HEK293 (cell line): ENCODE results near the gene TBCC.

Source experiments
- GLIS2 ChIP-seq: fragments of 450-650 bp; formaldehyde crosslinking; IDR thresholded peaks from 2 replicates; pipeline ENCODE4 v1.5.1; 2016; ENCODE audit warnings: missing biosample characterization, missing genetic modification characterization
- SALL2 ChIP-seq: fragments of 450-650 bp; formaldehyde crosslinking; IDR thresholded peaks from 2 replicates; pipeline ENCODE4 v1.5.0; 2017; ENCODE audit warnings: missing biosample characterization, mild to moderate bottlenecking, missing genetic modification characterization, borderline replicate concordance
- TCF7L2 ChIP-seq: IDR thresholded peaks from 2 replicates; pipeline ENCODE4 v1.6.1; 2011; ENCODE audit warnings: low read depth, mild to moderate bottlenecking, inconsistent platforms, low read length, moderate library complexity, borderline replicate concordance
- ZNF549 ChIP-seq: fragments of 450-650 bp; IDR thresholded peaks from 2 replicates; pipeline ENCODE4 v1.5.1; 2018; ENCODE audit warnings: missing biosample characterization, missing genetic modification characterization, mild to moderate bottlenecking, inconsistent platforms, moderate library complexity
- ZSCAN16 ChIP-seq: fragments of 450-650 bp; formaldehyde crosslinking; IDR thresholded peaks from 2 replicates; pipeline ENCODE4 v1.5.1; 2016; ENCODE audit warnings: missing biosample characterization, missing genetic modification characterization
- TF ChIP-seq, protein P1 (sequence below): fragments of 450-650 bp; formaldehyde crosslinking; IDR thresholded peaks from 2 replicates; pipeline ENCODE4 v1.5.1; 2016; ENCODE audit warnings: missing biosample characterization, missing genetic modification characterization
- TF ChIP-seq, protein P2 (sequence below): fragments of 450-650 bp; formaldehyde crosslinking; IDR thresholded peaks from 2 replicates; pipeline ENCODE4; 2016; ENCODE audit warnings: missing biosample characterization, missing genetic modification characterization
- TF ChIP-seq, protein P3 (sequence below): fragments of 450-650 bp; formaldehyde crosslinking; IDR thresholded peaks from 2 replicates; pipeline ENCODE4 v1.5.1; 2016; ENCODE audit warnings: missing biosample characterization, missing genetic modification characterization
- TF ChIP-seq, protein P4 (sequence below): fragments of 450-650 bp; formaldehyde crosslinking; optimal IDR thresholded peaks from 2 replicates; pipeline ENCODE3; 2016; ENCODE audit warnings: missing biosample characterization, mild to moderate bottlenecking, missing genetic modification characterization

DNA sequence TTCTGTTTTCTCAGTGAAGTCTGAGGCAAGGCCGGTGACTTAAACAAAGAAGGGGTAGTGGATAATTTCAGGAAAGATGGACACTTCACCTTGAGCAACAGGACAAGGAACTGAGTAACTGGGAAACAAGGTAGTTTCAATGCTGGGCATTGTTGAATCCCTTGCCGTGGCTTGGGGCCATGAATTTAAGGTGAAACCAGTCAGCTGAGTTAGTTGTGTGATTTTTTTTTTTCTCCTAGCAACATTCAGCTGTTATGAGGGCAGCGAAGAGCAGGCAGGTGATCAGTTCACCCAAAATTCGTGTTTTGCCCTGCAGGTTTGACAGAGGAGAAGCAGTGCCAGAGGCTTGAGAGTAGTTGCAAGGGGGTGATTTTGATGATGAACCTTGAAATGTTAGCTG is 42.8 kb upstream of the TBCC start:
- TF ChIP-seq, protein P1, sequence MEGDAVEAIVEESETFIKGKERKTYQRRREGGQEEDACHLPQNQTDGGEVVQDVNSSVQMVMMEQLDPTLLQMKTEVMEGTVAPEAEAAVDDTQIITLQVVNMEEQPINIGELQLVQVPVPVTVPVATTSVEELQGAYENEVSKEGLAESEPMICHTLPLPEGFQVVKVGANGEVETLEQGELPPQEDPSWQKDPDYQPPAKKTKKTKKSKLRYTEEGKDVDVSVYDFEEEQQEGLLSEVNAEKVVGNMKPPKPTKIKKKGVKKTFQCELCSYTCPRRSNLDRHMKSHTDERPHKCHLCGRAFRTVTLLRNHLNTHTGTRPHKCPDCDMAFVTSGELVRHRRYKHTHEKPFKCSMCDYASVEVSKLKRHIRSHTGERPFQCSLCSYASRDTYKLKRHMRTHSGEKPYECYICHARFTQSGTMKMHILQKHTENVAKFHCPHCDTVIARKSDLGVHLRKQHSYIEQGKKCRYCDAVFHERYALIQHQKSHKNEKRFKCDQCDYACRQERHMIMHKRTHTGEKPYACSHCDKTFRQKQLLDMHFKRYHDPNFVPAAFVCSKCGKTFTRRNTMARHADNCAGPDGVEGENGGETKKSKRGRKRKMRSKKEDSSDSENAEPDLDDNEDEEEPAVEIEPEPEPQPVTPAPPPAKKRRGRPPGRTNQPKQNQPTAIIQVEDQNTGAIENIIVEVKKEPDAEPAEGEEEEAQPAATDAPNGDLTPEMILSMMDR (tag by site-specific recombination) = no peak
- TF ChIP-seq, protein P2, sequence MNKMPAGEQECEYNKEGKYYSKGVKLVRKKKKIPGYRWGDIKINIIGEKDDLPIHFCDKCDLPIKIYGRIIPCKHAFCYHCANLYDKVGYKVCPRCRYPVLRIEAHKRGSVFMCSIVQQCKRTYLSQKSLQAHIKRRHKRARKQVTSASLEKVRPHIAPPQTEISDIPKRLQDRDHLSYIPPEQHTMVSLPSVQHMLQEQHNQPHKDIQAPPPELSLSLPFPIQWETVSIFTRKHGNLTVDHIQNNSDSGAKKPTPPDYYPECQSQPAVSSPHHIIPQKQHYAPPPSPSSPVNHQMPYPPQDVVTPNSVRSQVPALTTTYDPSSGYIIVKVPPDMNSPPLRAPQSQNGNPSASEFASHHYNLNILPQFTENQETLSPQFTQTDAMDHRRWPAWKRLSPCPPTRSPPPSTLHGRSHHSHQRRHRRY (tag by site-specific recombination) = no peak
- TF ChIP-seq SALL2 (tag by site-specific recombination) (no peak), TCF7L2 (no peak), ZSCAN16 (tag by site-specific recombination) (no peak), ZNF549 (tag by site-specific recombination) (no peak), GLIS2 (no peak)
- TF ChIP-seq, protein P3, sequence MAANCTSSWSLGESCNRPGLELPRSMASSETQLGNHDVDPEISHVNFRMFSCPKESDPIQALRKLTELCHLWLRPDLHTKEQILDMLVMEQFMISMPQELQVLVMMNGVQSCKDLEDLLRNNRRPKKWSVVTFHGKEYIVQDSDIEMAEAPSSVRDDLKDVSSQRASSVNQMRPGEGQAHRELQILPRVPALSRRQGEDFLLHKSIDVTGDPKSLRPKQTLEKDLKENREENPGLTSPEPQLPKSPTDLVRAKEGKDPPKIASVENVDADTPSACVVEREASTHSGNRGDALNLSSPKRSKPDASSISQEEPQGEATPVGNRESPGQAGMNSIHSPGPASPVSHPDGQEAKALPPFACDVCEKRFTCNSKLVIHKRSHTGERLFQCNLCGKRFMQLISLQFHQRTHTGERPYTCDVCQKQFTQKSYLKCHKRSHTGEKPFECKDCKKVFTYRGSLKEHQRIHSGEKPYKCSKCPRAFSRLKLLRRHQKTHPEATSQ = no peak
- TF ChIP-seq, protein P4, sequence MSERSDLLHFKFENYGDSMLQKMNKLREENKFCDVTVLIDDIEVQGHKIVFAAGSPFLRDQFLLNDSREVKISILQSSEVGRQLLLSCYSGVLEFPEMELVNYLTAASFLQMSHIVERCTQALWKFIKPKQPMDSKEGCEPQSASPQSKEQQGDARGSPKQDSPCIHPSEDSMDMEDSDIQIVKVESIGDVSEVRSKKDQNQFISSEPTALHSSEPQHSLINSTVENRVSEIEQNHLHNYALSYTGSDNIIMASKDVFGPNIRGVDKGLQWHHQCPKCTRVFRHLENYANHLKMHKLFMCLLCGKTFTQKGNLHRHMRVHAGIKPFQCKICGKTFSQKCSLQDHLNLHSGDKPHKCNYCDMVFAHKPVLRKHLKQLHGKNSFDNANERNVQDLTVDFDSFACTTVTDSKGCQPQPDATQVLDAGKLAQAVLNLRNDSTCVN (tag by site-specific recombination) = no peak
